HG03159 (cell line): ENCODE measurements around the gene ZNF557.

Experiments used
- ATAC-seq: cut with Tn5 transposase; IDR thresholded peaks from one replicate; pipeline ENCODE4 v1.9.1; 2021; ENCODE audit warnings: mild to moderate bottlenecking, moderate library complexity; ENCODE audit not compliant: unreplicated experiment

Gene ZNF557

DNA sequence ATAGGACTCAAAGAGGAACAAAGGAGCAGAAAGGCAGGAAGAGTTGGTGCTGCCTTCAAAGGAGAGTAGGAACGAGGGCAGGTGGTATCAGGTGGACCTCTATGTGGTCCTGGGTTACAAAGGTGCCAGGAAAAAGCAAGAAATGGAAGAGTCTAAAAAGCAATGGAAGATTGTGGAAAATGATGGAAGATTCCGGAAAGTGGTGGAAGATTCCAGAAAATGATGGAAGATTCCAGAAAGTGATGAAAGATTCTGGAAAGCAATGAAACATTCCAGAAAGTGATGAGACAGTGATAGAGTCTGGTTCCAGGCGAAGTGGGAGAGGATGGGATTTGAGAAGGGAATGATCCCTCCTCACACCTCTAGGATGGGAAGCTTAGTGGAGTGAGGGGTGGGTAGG lies 55.3 kb downstream of the ZNF557 start:
- ATAC-seq: no peak

DNA sequence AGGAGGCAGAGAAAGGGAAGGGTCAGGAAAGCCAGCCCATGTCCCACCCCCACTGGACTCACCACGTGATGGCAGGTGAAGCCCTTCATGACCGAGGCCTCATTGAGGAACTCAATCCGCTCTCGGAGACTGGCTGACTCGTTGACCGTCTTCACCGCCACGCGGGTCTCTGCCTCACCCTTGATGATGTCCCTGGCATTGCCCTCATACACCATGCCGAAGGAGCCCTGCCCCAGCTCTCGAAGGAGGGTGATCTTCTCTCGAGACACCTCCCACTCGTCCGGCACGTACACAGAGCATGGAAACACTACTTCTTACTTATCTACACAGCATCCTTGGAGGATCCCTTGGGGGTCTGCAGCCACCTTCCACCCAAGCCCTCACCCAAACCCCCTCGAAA lies 55.7 kb downstream of the ZNF557 start:
- ATAC-seq: no peak

DNA sequence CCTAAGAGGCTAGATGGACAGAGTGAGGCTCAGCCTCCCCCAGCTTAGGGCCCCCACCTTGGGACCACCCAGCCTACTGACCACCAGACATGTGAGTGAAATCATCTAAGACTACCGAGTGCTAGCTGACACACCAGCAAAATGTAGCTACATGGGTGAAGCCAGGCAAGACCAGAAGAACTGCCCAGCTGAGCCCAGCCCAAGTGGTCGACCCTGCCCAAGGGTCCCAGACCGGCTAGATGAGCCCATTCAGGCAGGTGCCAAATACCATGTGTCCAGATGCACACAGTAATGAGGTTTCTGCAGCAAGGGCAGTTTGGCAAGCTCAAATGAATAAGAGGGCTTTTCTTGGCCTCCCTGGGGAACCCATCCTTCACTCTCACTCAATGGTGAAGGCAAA lies 56.6 kb downstream of the ZNF557 start:
- ATAC-seq: no peak

DNA sequence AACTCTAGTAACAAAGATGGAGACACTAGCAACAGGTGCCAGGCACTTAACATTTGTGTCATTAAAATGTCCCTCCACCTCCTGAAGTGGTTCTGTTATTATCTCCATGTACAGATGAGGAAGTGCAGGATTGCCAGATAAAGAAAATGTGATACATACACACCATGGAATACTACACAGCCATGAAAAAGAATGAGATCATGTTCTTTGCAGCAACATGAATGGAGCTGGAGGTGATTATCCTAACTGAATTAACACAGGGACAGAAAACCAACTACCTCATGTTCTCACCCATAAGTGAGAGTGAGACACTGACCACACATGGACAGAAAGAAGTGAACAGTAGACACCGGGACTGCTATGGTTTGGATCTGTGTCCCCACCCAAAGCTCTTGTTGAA lies 60.5 kb downstream of the ZNF557 start:
- ATAC-seq: no peak

DNA sequence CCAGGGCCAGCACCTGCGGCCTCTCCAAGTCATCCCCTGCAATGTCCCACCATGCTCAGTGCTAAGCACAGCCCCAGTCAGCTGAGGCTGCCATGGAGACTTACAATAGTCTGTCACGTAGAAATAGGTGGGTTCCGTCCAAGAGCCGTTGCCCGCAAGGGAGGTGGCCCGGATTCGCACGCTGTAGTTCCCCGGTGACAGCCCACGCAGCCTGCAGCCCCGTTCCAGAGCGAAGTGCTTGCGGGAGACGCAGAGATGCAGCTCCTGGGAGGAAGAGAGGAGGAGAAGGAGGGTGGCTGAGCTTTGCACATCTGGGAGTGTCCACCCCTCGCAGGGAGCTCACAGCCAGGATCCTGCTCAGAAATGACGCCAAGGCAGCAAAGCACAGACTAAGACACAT lies 62.6 kb downstream of the ZNF557 start:
- no peak for ATAC-seq

DNA sequence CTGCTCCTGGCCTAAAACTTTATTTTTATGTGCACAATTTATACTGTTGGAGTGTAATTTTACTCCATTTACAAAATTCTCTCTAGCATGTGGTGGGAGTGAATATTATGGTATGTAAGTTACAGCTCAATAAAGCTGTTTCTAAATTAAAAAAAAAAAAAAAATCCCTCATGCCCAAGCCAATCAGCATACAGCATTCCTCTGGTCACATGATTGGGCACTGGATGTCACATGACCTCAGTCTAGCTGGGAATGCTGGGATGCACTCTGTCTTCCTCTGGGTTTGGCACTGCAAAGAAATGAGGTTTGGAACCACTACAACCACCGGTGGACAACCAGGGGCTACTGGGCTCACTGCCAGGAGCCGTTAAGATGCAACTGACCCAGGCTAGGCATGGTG lies 67.6 kb downstream of the ZNF557 start:
- no peak for ATAC-seq
